Fibroblast of lung (primary cell): ENCODE data around the gene CHTOP. TPM values are rescaled to one million over a fixed set of nuclear protein-coding genes. Genes with fewer than 3 reads are reported as not detected.

Experiments used
- DNase-seq, 2 donors: peaks; one replicate each; pipeline versions ENCODE4 v3.0.0 to v3.0.0-alpha.2; 2010; ENCODE audit warnings: low read depth in 2 of 2
- H2AFZ ChIP-seq: 2 replicates; pipeline ENCODE4 v1.5.1; 2012; ENCODE audit warnings: low read length, control low read depth, inconsistent platforms
- H3K27ac ChIP-seq: 2 replicates; pipeline ENCODE4 v1.5.1; 2011; ENCODE audit warnings: low read length, control low read depth; ENCODE audit not compliant: insufficient read depth
- H3K27me3 ChIP-seq: 2 replicates; pipeline ENCODE4 v1.5.1; 2011; ENCODE audit warnings: mild to moderate bottlenecking, low read length; ENCODE audit not compliant: control insufficient read depth, insufficient read depth
- H3K36me3 ChIP-seq: 2 replicates; pipeline ENCODE4 v1.5.1; 2011; ENCODE audit warnings: low read length; ENCODE audit not compliant: control insufficient read depth, insufficient read depth
- H3K4me1 ChIP-seq: 2 replicates; pipeline ENCODE4 v1.5.1; 2011; ENCODE audit warnings: low read length; ENCODE audit not compliant: control insufficient read depth, insufficient read depth; ENCODE audit errors: extremely low read depth
- H3K4me2 ChIP-seq: 2 replicates; pipeline ENCODE4 v1.5.1; 2011; ENCODE audit warnings: low read length, control low read depth; ENCODE audit not compliant: insufficient read depth; ENCODE audit errors: extremely low read depth
- H3K4me3 ChIP-seq, 4 experiments: fragments of 200-600 bp in 1 of 4; sonication (generic) in 1 of 4; replicated peaks in 1 of 4; 2 replicates each; pipeline ENCODE4 v1.5.1; 2011 to 2016; ENCODE audit warnings: low read length in 4 of 4, low read depth in 3 of 4, mild to moderate bottlenecking in 3 of 4, control low read depth in 2 of 4, inconsistent platforms in 1 of 4, mixed read lengths in 1 of 4; ENCODE audit not compliant: insufficient read depth in 1 of 4; ENCODE audit errors: control extremely low read depth in 1 of 4
- H3K79me2 ChIP-seq: 2 replicates; pipeline ENCODE4 v1.5.1; 2012; ENCODE audit warnings: mild to moderate bottlenecking, low read length, inconsistent platforms; ENCODE audit not compliant: control insufficient read depth, insufficient read depth
- H3K9ac ChIP-seq: 2 replicates; pipeline ENCODE4 v1.5.1; 2011; ENCODE audit warnings: mild to moderate bottlenecking, low read length, control low read depth; ENCODE audit not compliant: insufficient read depth
- H3K9me3 ChIP-seq: 2 replicates; pipeline ENCODE4 v1.5.1; 2012; ENCODE audit warnings: low read depth, low read length; ENCODE audit not compliant: control insufficient read depth, insufficient read depth
- H4K20me1 ChIP-seq: 2 replicates; pipeline ENCODE4 v1.5.1; 2011; ENCODE audit warnings: low read length; ENCODE audit not compliant: control insufficient read depth, insufficient read depth; ENCODE audit errors: extremely low read depth
- EZH2 ChIP-seq: IDR thresholded peaks from 2 replicates; pipeline ENCODE4 v1.5.1; 2012; ENCODE audit warnings: low read length, control low read depth, mild to moderate bottlenecking; ENCODE audit errors: missing control alignments
- polyA plus RNA-seq, 2 donors: library from polyadenylated mRNA; depleted of rRNA in 1 of 2; stranded (reverse) in 1 of 2; unstranded in 1 of 2; fragments of >200 nt; gene quantifications; 2 replicates each; pipeline ENCODE4 v1.2.1, GENCODE V29; 2011 to 2012; ENCODE audit warnings: missing spikeins in 1 of 2
- total RNA-seq: library from RNA; depleted of rRNA; stranded (reverse); fragments of >200 nt; gene quantifications from 2 replicates; pipeline ENCODE4 v1.2.1, GENCODE V29; 2014
- TF ChIP-seq, protein P1 (sequence below), 2 donors: IDR thresholded peaks in 1 of 2; conservative IDR thresholded peaks in 1 of 2; 1 replicate in 1 of 2; 2 replicates in 1 of 2; pipeline ENCODE4 v1.5.1; 2011 to 2012; ENCODE audit warnings: low read length in 2 of 2, control low read depth in 1 of 2, inconsistent platforms in 1 of 2, low read depth in 1 of 2, mild to moderate bottlenecking in 1 of 2

Gene CHTOP
- total and polyA plus RNA-seq, 2 donors (not counting 1 experiment from before 2014, with no cell fraction given) = 34.0 to 47.6 TPM

DNA sequence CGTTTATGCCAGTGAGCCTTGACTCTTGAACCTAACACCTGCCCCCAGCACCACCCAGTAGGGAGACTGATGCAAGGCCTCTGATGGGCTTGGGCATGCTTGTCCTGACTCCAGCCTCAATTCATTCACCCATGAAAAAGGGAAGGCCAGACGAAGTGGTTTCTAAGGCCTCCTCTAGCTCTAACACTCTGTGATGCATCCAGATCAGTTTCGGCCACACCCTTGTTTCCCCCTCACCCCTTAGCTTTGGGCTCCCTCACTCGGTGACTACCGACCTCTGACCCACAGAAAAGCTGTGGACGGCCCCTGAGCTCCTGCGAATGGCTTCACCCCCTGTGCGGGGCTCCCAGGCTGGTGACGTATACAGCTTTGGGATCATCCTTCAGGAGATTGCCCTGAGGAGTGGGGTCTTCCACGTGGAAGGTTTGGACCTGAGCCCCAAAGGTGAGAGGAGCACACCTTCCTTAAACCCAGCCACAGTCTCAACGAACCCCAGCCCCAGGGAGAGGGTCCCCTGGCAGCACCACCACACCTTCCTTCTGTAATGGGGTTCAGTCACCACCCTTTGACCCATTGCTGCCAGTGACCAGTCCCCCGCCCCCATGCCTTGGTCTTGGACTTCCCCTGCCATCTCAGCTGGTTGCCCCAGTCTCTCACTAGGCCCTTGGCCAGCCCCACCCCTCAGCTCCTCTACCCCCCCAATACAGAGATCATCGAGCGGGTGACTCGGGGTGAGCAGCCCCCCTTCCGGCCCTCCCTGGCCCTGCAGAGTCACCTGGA, 53.7 kb downstream of the CHTOP start:
- DNase-seq = no peak
- Histone ChIP-seq H3K4me1 (peaks cover 2% of the 10 kb centered on the region), H3K4me2 (no peak overlapping the region), H3K79me2 (no peaks in the 10 kb centered on the region), H4K20me1 (no peaks in the 10 kb centered on the region), H3K27me3 (peaks cover 7% of the 10 kb centered on the region), H3K4me3 (no peak overlapping the region), H3K9me3 (no peaks in the 10 kb centered on the region), H3K36me3 (no peaks in the 10 kb centered on the region), H3K27ac (no peak overlapping the region), H2AFZ (no peak overlapping the region), H3K9ac (no peak overlapping the region)
- no peak for TF ChIP-seq EZH2
- TF ChIP-seq, protein P1, sequence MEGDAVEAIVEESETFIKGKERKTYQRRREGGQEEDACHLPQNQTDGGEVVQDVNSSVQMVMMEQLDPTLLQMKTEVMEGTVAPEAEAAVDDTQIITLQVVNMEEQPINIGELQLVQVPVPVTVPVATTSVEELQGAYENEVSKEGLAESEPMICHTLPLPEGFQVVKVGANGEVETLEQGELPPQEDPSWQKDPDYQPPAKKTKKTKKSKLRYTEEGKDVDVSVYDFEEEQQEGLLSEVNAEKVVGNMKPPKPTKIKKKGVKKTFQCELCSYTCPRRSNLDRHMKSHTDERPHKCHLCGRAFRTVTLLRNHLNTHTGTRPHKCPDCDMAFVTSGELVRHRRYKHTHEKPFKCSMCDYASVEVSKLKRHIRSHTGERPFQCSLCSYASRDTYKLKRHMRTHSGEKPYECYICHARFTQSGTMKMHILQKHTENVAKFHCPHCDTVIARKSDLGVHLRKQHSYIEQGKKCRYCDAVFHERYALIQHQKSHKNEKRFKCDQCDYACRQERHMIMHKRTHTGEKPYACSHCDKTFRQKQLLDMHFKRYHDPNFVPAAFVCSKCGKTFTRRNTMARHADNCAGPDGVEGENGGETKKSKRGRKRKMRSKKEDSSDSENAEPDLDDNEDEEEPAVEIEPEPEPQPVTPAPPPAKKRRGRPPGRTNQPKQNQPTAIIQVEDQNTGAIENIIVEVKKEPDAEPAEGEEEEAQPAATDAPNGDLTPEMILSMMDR (conservative IDR thresholded peaks at IDR 0.05 in 1 of 2, IDR thresholded peaks at IDR 0.05 in 1 of 2; ENCODE audit: low read depth in 1 of 2, low read length in 2 of 2) = no peak

DNA sequence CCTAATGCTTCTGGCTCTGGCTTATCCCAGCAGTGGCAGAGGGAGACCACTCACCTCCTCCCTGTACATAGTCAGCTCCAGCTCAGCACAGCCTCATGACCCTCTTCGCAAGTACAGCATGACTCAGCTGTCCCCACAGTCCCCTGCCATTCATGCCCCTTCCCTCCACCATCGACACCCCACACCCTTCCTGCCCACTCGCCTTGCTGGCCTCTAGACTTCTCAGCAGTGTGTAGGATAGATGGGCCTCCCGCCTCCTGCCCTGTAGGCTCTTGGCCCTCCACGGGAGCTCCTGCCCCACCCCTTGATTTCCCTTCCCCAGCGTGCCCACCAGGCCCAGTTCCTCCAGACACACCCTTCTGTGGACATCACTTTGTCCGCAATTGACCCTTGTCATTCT, 54.4 kb downstream of the CHTOP start:
- Histone ChIP-seq H3K9me3 (no peaks in the 10 kb centered on the region), H2AFZ (no peak overlapping the region), H3K36me3 (no peaks in the 10 kb centered on the region), H4K20me1 (no peaks in the 10 kb centered on the region), H3K79me2 (no peaks in the 10 kb centered on the region), H3K9ac (no peak overlapping the region), H3K27me3 (peaks cover 13% of the 10 kb centered on the region), H3K4me2 (no peak overlapping the region), H3K4me1 (peaks cover 2% of the 10 kb centered on the region), H3K27ac (no peak overlapping the region), H3K4me3 (no peak overlapping the region)
- no peak for TF ChIP-seq EZH2
- TF ChIP-seq, protein P1 (conservative IDR thresholded peaks at IDR 0.05 in 1 of 2, IDR thresholded peaks at IDR 0.05 in 1 of 2; ENCODE audit: low read depth in 1 of 2, low read length in 2 of 2) = no peak
- DNase-seq = no peak

DNA sequence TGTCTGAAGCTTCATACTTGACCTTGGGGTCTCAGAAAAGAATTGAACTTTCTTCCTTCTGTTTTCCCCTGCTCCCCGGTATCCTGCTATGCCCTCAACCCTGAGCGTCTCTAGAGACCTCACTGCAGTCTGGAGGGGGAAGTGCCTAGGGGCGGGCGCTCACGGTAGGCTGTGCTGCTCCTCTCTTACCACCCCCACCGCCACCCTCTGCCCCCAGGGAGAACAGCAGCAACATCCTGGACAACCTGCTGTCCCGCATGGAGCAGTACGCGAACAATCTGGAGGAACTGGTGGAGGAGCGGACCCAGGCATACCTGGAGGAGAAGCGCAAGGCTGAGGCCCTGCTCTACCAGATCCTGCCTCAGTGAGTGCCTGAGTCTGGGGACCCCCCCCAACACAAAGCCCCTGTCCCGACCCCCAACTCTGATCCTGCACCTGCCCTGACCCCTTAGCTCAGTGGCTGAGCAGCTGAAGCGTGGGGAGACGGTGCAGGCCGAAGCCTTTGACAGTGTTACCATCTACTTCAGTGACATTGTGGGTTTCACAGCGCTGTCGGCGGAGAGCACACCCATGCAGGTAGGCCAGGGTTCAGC, 55.0 kb downstream of the CHTOP start:
- no peaks in the 10 kb centered on the region for H4K20me1 ChIP-seq
- H3K4me1 ChIP-seq = peaks cover 2% of the 10 kb centered on the region
- no peak for DNase-seq
- no peaks in the 10 kb centered on the region for H3K79me2 ChIP-seq
- H3K9me3 ChIP-seq = no peaks in the 10 kb centered on the region
- H3K27me3 ChIP-seq = peaks cover 9% of the 10 kb centered on the region
- H3K36me3 ChIP-seq = no peaks in the 10 kb centered on the region
- H3K4me2 ChIP-seq = no peak overlapping the region
- no peak overlapping the region for H3K27ac ChIP-seq
- TF ChIP-seq, protein P1 (conservative IDR thresholded peaks at IDR 0.05 in 1 of 2, IDR thresholded peaks at IDR 0.05 in 1 of 2; ENCODE audit: low read depth in 1 of 2, low read length in 2 of 2) = no peak
- no peak for TF ChIP-seq EZH2
- no peak overlapping the region for H3K9ac ChIP-seq
- H3K4me3 ChIP-seq = no peak overlapping the region
- H2AFZ ChIP-seq = no peak overlapping the region
